BLaER1 treated with 17β-estradiol and CSF1 and Interleukin-3, amounts not matched to agents 10 nM and 100 nM (cell line): ENCODE measurements around the gene NAT8.
"Not testable (repeated sequence)": the region's sequence is repeated elsewhere in the genome, so short reads cannot be mapped to it uniquely, and the experiment has no call there.

Source experiments
- H3K27ac ChIP-seq, 11 experiments: shearing (Covaris generic); formaldehyde crosslinking; 2 replicates each; pipeline ENCODE4 v1.8.1; 2022
- H3K27me3 ChIP-seq, 11 experiments: shearing (Covaris generic); formaldehyde crosslinking; 2 replicates each; pipeline ENCODE4 v1.8.1; 2022
- H3K36me3 ChIP-seq, 11 experiments: shearing (Covaris generic); formaldehyde crosslinking; 2 replicates each; pipeline ENCODE4 v1.8.1; 2022
- H3K4me1 ChIP-seq, 10 experiments: shearing (Covaris generic); formaldehyde crosslinking; 2 replicates each; pipeline ENCODE4 v1.8.1; 2022
- H3K4me2 ChIP-seq, 11 experiments: shearing (Covaris generic); formaldehyde crosslinking; 2 replicates each; pipeline ENCODE4 v1.8.1; 2022
- H3K4me3 ChIP-seq, 10 experiments: shearing (Covaris generic); formaldehyde crosslinking; 2 replicates each; pipeline ENCODE4 v1.8.1; 2022
- H3K9ac ChIP-seq, 11 experiments: shearing (Covaris generic); formaldehyde crosslinking; 2 replicates each; pipeline ENCODE4 v1.8.1; 2022
- H3K9me3 ChIP-seq, 11 experiments: shearing (Covaris generic); formaldehyde crosslinking; replicated peaks in 1 of 11; 2 replicates each; pipeline ENCODE4 v1.8.1; 2022
- H4K20me1 ChIP-seq, 11 experiments: shearing (Covaris generic); formaldehyde crosslinking; 2 replicates each; pipeline ENCODE4 v1.8.1; 2022
- Cebpa-rat ChIP-seq, 11 experiments: shearing (Covaris generic); IDR thresholded peaks; 2 replicates each; pipeline ENCODE4 v1.8.1; 2022

The NAT8 gene

GRCh38 chr2:73640946-73641766 is 1.1 kb downstream of the NAT8 start:
- no peak for TF ChIP-seq Cebpa-rat (IDR thresholded peaks at IDR 0.05)
- H3K36me3 ChIP-seq = no peaks in the 10 kb centered on the region
- H3K4me2 ChIP-seq = peak overlapping the region in 1 of 11 experiments; percentile 34; a peak in 1 of 22 replicates
- H3K27me3 ChIP-seq = no peaks in the 10 kb centered on the region
- H3K9me3 ChIP-seq = peaks cover 15 to 25% (median 19%) of the 10 kb centered on the region in 11 experiments
- H3K27ac ChIP-seq = no peak overlapping the region
- H3K4me1 ChIP-seq = peaks cover 0 to 13% (median 0%) of the 10 kb centered on the region in 10 experiments; a peak in 2 of 20 replicates
- H4K20me1 ChIP-seq = no peaks in the 10 kb centered on the region
- no peak overlapping the region for H3K9ac ChIP-seq
- H3K4me3 ChIP-seq = no peak overlapping the region

- Histone ChIP-seq H4K20me1 (no peaks in the 10 kb centered on the region), H3K27ac (no peak overlapping the region), H3K36me3 (no peaks in the 10 kb centered on the region), H3K4me2 (peak overlapping the region in 1 of 11 experiments; percentile 34; a peak in 1 of 22 replicates), H3K27me3 (no peaks in the 10 kb centered on the region), H3K4me1 (peaks cover 0 to 13% (median 0%) of the 10 kb centered on the region in 10 experiments; a peak in 2 of 20 replicates), H3K9ac (no peak overlapping the region), H3K4me3 (no peak overlapping the region), H3K9me3 (peaks cover 15 to 25% (median 19%) of the 10 kb centered on the region in 11 experiments)
- TF ChIP-seq Cebpa-rat (IDR thresholded peaks at IDR 0.05) = no peak
These were observed 1.7 kb downstream of the NAT8 start for GRCh38 chr2:73640511-73640911.

GRCh38 chr2:73638429-73638828 is 3.8 kb downstream of the NAT8 start:
- no peak for TF ChIP-seq Cebpa-rat (IDR thresholded peaks at IDR 0.05)

GRCh38 chr2:73636977-73637376 is 5.2 kb downstream of the NAT8 start:
- peaks cover 0 to 13% (median 0%) of the 10 kb centered on the region in 10 experiments; a peak in 2 of 20 replicates for H3K4me1 ChIP-seq
- not testable (repeated sequence) for H3K27me3 ChIP-seq
- H3K9me3 ChIP-seq = peaks cover 15 to 25% (median 19%) of the 10 kb centered on the region in 11 experiments

More at GRCh38 chr2:73638429-73638828, 3.8 kb downstream of the NAT8 start:
- Histone ChIP-seq H3K9ac (no peak overlapping the region), H3K4me3 (no peak overlapping the region), H3K27ac (no peak overlapping the region), H3K4me1 (peaks cover 0 to 13% (median 0%) of the 10 kb centered on the region in 10 experiments; a peak in 2 of 20 replicates), H3K27me3 (no peaks in the 10 kb centered on the region), H3K4me2 (no peak overlapping the region), H3K9me3 (peaks cover 15 to 25% (median 19%) of the 10 kb centered on the region in 11 experiments), H3K36me3 (no peaks in the 10 kb centered on the region), H4K20me1 (no peaks in the 10 kb centered on the region)

GRCh38 chr2:73630662-73631266 is 11.5 kb downstream of the NAT8 start:
- H3K36me3 ChIP-seq, H3K27ac ChIP-seq, H3K4me3 ChIP-seq, H3K4me2 ChIP-seq, H3K9me3 ChIP-seq, H3K27me3 ChIP-seq, H4K20me1 ChIP-seq, H3K9ac ChIP-seq: not testable (repeated sequence)
- H3K4me1 ChIP-seq = peaks cover 0 to 11% (median 9%) of the 10 kb centered on the region in 10 experiments; a peak in 17 of 20 replicates

More at GRCh38 chr2:73636977-73637376, 5.2 kb downstream of the NAT8 start:
- H3K27ac ChIP-seq, H3K9ac ChIP-seq, H4K20me1 ChIP-seq, H3K36me3 ChIP-seq, H3K4me3 ChIP-seq, H3K4me2 ChIP-seq: not testable (repeated sequence)

GRCh38 chr2:73628493-73628892 is 13.7 kb downstream of the NAT8 start:
- H3K9me3 ChIP-seq, H3K4me2 ChIP-seq, H3K27me3 ChIP-seq, H3K36me3 ChIP-seq, H3K4me3 ChIP-seq, H4K20me1 ChIP-seq, H3K27ac ChIP-seq, H3K9ac ChIP-seq: not testable (repeated sequence)
- peaks cover 0 to 15% (median 14%) of the 10 kb centered on the region in 10 experiments; a peak in 17 of 20 replicates for H3K4me1 ChIP-seq

GRCh38 chr2:73626237-73626636 is 16.0 kb downstream of the NAT8 start:
- not testable (repeated sequence) for H3K36me3 ChIP-seq
- Histone ChIP-seq H3K27ac (peak overlapping the region in 2 of 11 experiments; percentile 29 to 36; a peak in 2 of 22 replicates), H3K4me2 (peak overlapping the region; percentile 17 to 71 (median 55); a peak in 20 of 22 replicates)

GRCh38 chr2:73624625-73625024 is 17.6 kb downstream of the NAT8 start:
- not testable (repeated sequence) for H3K4me3 ChIP-seq, H3K4me2 ChIP-seq, H3K27ac ChIP-seq, H3K27me3 ChIP-seq, H3K36me3 ChIP-seq, H3K9me3 ChIP-seq, H3K9ac ChIP-seq, H4K20me1 ChIP-seq
- peaks cover 0 to 15% (median 14%) of the 10 kb centered on the region in 10 experiments; a peak in 17 of 20 replicates for H3K4me1 ChIP-seq

More at GRCh38 chr2:73626237-73626636, 16.0 kb downstream of the NAT8 start:
- H3K4me3 ChIP-seq, H3K27me3 ChIP-seq, H3K9me3 ChIP-seq, H4K20me1 ChIP-seq, H3K9ac ChIP-seq: not testable (repeated sequence)
- peaks cover 0 to 15% (median 14%) of the 10 kb centered on the region in 10 experiments; a peak in 17 of 20 replicates for H3K4me1 ChIP-seq

- H3K9ac ChIP-seq, H3K4me2 ChIP-seq, H3K36me3 ChIP-seq, H3K27ac ChIP-seq, H3K4me3 ChIP-seq, H4K20me1 ChIP-seq, H3K9me3 ChIP-seq, H3K27me3 ChIP-seq: not testable (repeated sequence)
- H3K4me1 ChIP-seq = peaks cover 0 to 15% (median 14%) of the 10 kb centered on the region in 10 experiments; a peak in 17 of 20 replicates
These were observed 18.2 kb downstream of the NAT8 start for GRCh38 chr2:73624036-73624435.

- not testable (repeated sequence) for H4K20me1 ChIP-seq, H3K4me2 ChIP-seq, H3K27ac ChIP-seq, H3K36me3 ChIP-seq, H3K4me3 ChIP-seq, H3K9ac ChIP-seq, H3K27me3 ChIP-seq, H3K9me3 ChIP-seq
- peaks cover 0 to 12% (median 5%) of the 10 kb centered on the region in 10 experiments; a peak in 9 of 20 replicates for H3K4me1 ChIP-seq
These were observed 22.3 kb downstream of the NAT8 start for GRCh38 chr2:73619925-73620324.
